HEK293 (cell line): ENCODE measurements around the gene AGAP1.

Experiments
- CTCF ChIA-PET: fragments of 350-600 bp; formaldehyde crosslinking; extraction: SDS; loops from one replicate; lab custom pipeline; 2021; ENCODE audit warnings: antibody characterized with exemption; lab: Yijun Ruan, JAX
- POLR2A ChIA-PET: fragments of 300-600 bp; formaldehyde crosslinking; extraction: SDS; loops from one replicate; lab custom pipeline; 2020; ENCODE audit warnings: antibody characterized with exemption, inconsistent platforms; lab: Yijun Ruan, JAX
- H3K27ac ChIP-seq: fragments of 200-500 bp; sonication (Bioruptor generic); 2 replicates; pipeline ENCODE4 v1.5.1; 2014; ENCODE audit warnings: low read depth, low read length, control low read depth, inconsistent platforms; ENCODE audit errors: extremely low read depth
- H3K36me3 ChIP-seq, 2 experiments: fragments of 200-500 bp in 1 of 2; sonication (Bioruptor generic) in 1 of 2; 1 replicate in 1 of 2; 2 replicates in 1 of 2; pipeline ENCODE4 v1.5.1; 2014 to 2017; ENCODE audit warnings: inconsistent platforms in 2 of 2, low read length in 2 of 2; ENCODE audit not compliant: control insufficient read depth in 2 of 2, insufficient read depth in 1 of 2
- H3K4me1 ChIP-seq: fragments of 200-500 bp; sonication (Bioruptor generic); 2 replicates; pipeline ENCODE4 v1.5.1; 2014; ENCODE audit warnings: mild to moderate bottlenecking, low read length, inconsistent platforms; ENCODE audit not compliant: control insufficient read depth, insufficient read depth
- H3K4me3 ChIP-seq: 2 replicates; pipeline ENCODE4 v1.5.1; 2011; ENCODE audit warnings: low read depth, mild to moderate bottlenecking, control low read depth, low read length, moderate library complexity
- H3K9me3 ChIP-seq: fragments of 200-500 bp; sonication (Bioruptor generic); 2 replicates; pipeline ENCODE4 v1.5.1; 2014; ENCODE audit warnings: low read depth, low read length, inconsistent platforms; ENCODE audit not compliant: control insufficient read depth, insufficient read depth
- BCL11B ChIP-seq: fragments of 450-650 bp; formaldehyde crosslinking; IDR thresholded peaks from 2 replicates; pipeline ENCODE4 v1.5.1; 2016; ENCODE audit warnings: low read depth, missing biosample characterization, missing genetic modification characterization
- IKZF3 ChIP-seq: fragments of 450-650 bp; IDR thresholded peaks from 2 replicates; pipeline ENCODE4 v1.5.0; 2018; ENCODE audit warnings: missing biosample characterization, mild to moderate bottlenecking, missing genetic modification characterization, moderate library complexity
- PRDM2 ChIP-seq: fragments of 450-650 bp; formaldehyde crosslinking; IDR thresholded peaks from 2 replicates; pipeline ENCODE4 v1.5.1; 2016; ENCODE audit warnings: missing biosample characterization, missing genetic modification characterization, borderline replicate concordance
- ZNF202 ChIP-seq: fragments of 450-650 bp; formaldehyde crosslinking; IDR thresholded peaks from 2 replicates; pipeline ENCODE4 v1.5.1; 2016; ENCODE audit warnings: missing biosample characterization, missing genetic modification characterization, borderline replicate concordance
- ZNF354C ChIP-seq: fragments of 450-650 bp; formaldehyde crosslinking; IDR thresholded peaks from 2 replicates; pipeline ENCODE4 v1.5.1; 2016; ENCODE audit warnings: missing biosample characterization, missing genetic modification characterization, low read depth, borderline replicate concordance
- ZNF426 ChIP-seq: fragments of 450-650 bp; formaldehyde crosslinking; IDR thresholded peaks from 2 replicates; pipeline ENCODE4 v1.5.1; 2017; ENCODE audit warnings: missing biosample characterization, missing genetic modification characterization, mild to moderate bottlenecking, inconsistent platforms, moderate library complexity
- ZNF555 ChIP-seq: fragments of 450-650 bp; formaldehyde crosslinking; conservative IDR thresholded peaks from 2 replicates; pipeline ENCODE4 v1.5.1; 2017; ENCODE audit warnings: missing biosample characterization, mild to moderate bottlenecking, missing genetic modification characterization, inconsistent platforms
- ZNF600 ChIP-seq: fragments of 450-650 bp; formaldehyde crosslinking; IDR thresholded peaks from 2 replicates; pipeline ENCODE4 v1.5.1; 2016; ENCODE audit warnings: missing biosample characterization, missing genetic modification characterization
- ZNF792 ChIP-seq: fragments of 450-650 bp; formaldehyde crosslinking; IDR thresholded peaks from 2 replicates; pipeline ENCODE4 v1.5.1; 2016; ENCODE audit warnings: missing biosample characterization, missing genetic modification characterization
- ZNF843 ChIP-seq: fragments of 450-650 bp; formaldehyde crosslinking; IDR thresholded peaks from 2 replicates; pipeline ENCODE4 v1.5.1; 2016; ENCODE audit warnings: missing biosample characterization, missing genetic modification characterization
- ZSCAN30 ChIP-seq: fragments of 450-650 bp; IDR thresholded peaks from 2 replicates; pipeline ENCODE4 v1.5.1; 2018; ENCODE audit warnings: missing biosample characterization, mild to moderate bottlenecking, missing genetic modification characterization, moderate library complexity
- TF ChIP-seq, protein P1 (sequence below): fragments of 450-650 bp; formaldehyde crosslinking; optimal IDR thresholded peaks from 2 replicates; pipeline ENCODE3; 2016; ENCODE audit warnings: missing biosample characterization, mild to moderate bottlenecking, missing genetic modification characterization
- TF ChIP-seq, protein P2 (sequence below): fragments of 450-650 bp; formaldehyde crosslinking; IDR thresholded peaks from 2 replicates; pipeline ENCODE4 v1.5.1; 2017; ENCODE audit warnings: missing biosample characterization, missing genetic modification characterization

Gene AGAP1

DNA sequence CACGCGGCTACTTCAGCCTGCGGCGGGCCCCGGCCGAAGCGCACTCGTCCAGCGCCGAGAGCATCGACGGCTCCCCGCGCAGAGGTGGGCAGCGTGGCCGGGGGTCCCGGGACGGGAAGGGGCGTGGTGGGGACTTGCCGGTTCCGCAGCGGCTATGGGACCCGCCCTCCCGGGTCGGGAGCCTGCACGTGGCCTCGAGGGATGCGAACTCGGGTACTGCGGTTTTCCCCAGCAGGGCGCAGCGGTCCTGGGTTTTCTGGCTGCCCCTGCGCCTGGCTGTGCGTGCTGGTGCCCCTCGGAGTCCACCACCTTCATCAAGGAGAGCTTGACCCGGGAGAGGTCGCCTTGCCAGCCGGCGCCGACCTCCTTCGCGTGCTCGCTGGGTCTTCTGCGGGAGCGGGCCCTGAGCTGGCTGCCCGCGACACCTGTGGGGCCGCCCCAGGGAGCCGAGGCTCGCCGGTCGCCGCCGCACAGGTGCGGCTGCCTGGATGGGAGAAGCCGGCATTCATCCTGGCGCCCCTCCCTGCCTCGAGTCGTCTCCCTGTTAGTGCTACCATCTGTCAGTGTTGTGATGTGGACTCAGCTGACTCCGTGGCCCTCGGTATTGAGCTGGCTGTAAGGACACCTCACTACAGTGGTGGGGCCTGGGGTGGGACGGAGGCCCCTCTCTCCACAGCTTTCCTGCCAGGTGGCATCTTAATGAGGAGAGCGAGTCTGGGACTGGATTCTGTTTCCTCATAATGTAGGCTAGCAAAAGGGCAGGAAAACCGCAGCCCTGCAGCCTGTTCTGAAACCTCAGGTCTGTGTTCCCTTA, 177.3 kb downstream of the AGAP1 start:
- Histone ChIP-seq H3K9me3 (no peaks in the 10 kb centered on the region), H3K27ac (no peak overlapping the region), H3K36me3 (no peaks in the 10 kb centered on the region), H3K4me1 (peaks cover 3% of the 10 kb centered on the region; the same call in 1 of the 2 replicates), H3K4me3 (peak overlapping the region; percentile 23)
- CTCF ChIA-PET, result interaction anchor here (0.6 to 2.4 kb wide), 5 partner anchors 10 to 514 kb away, joined by 3 to 17 read pairs (median 4); no protein-coding TSS in a partner anchor
- TF ChIP-seq ZSCAN30 (tag by site-specific recombination) (no peak), ZNF202 (no peak), ZNF426 (tag by site-specific recombination) (no peak), PRDM2 (tag by site-specific recombination) (no peak), ZNF354C (tag by site-specific recombination) (no peak)
- TF ChIP-seq, protein P1, sequence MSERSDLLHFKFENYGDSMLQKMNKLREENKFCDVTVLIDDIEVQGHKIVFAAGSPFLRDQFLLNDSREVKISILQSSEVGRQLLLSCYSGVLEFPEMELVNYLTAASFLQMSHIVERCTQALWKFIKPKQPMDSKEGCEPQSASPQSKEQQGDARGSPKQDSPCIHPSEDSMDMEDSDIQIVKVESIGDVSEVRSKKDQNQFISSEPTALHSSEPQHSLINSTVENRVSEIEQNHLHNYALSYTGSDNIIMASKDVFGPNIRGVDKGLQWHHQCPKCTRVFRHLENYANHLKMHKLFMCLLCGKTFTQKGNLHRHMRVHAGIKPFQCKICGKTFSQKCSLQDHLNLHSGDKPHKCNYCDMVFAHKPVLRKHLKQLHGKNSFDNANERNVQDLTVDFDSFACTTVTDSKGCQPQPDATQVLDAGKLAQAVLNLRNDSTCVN (tag by site-specific recombination), result peak; percentile 12
- POLR2A ChIA-PET, result no interaction called here

DNA sequence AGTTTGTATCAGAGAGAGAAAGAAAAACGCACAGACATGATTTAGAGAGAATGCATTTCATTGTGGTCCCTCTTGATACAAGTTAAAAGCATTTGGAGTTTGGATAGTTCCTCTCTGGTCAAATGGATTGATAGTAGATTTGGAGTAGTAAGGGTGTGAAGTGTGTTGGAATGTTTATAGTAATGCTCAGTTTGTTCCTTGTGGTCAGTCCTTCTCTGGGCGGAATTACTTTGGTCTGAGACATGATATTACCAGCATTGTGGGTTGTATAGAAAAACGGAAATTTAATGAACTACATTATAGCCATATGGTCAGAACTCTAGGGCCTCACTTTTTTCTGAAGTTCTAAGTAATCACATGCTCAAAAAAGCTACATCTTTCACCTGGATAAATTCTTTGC, 178.9 kb downstream of the AGAP1 start:
- Histone ChIP-seq H3K27ac (no peak overlapping the region), H3K4me1 (peaks cover 7% of the 10 kb centered on the region), H3K4me3 (no peak overlapping the region), H3K36me3 (no peaks in the 10 kb centered on the region), H3K9me3 (no peaks in the 10 kb centered on the region)
- POLR2A ChIA-PET, result no interaction called here
- TF ChIP-seq ZNF843 (tag by site-specific recombination) (no peak), ZNF600 (tag by site-specific recombination) (0 out of 2 replicates have a peak, but pooled peaks have one; percentile 31), IKZF3 (tag by site-specific recombination) (no peak), ZNF555 (no peak)
- TF ChIP-seq, protein P2, sequence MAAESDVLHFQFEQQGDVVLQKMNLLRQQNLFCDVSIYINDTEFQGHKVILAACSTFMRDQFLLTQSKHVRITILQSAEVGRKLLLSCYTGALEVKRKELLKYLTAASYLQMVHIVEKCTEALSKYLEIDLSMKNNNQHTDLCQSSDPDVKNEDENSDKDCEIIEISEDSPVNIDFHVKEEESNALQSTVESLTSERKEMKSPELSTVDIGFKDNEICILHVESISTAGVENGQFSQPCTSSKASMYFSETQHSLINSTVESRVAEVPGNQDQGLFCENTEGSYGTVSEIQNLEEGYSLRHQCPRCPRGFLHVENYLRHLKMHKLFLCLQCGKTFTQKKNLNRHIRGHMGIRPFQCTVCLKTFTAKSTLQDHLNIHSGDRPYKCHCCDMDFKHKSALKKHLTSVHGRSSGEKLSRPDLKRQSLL (tag by site-specific recombination), result no peak
- CTCF ChIA-PET, result interaction anchor here (0.8 kb wide), 1 partner anchor 36 kb away, joined by 3 read pairs; no protein-coding TSS in a partner anchor

DNA sequence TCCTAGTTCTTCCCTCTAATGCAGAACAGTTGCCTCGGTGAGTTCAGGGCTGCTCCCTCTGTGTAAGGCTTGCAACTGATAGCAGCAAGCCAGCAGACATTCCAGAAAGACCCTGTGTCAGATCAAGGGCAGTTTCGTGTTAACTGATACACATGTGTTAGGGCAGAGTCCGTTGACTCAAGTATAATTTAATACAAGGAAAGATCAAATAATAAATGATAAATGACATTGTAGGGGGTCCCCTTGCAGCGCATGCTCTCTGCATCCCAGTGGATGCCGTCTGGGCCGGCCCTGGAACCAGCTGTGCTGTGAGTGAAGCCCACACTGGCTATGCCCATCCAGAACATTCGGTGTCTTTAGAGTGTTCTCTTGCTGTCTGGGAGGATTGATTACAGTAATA, 180.3 kb downstream of the AGAP1 start:
- peaks cover 8% of the 10 kb centered on the region for H3K4me1 ChIP-seq
- CTCF ChIA-PET, result no interaction called here
- no peak overlapping the region for H3K27ac ChIP-seq
- TF ChIP-seq BCL11B (tag by site-specific recombination) (no peak), ZNF792 (tag by site-specific recombination) (no peak)
- no peak overlapping the region for H3K4me3 ChIP-seq
- H3K36me3 ChIP-seq, result no peaks in the 10 kb centered on the region
- H3K9me3 ChIP-seq, result no peaks in the 10 kb centered on the region
- POLR2A ChIA-PET, result no interaction called here
